SK-N-SH treated with all-trans-retinoic acid at 6 μM for 48 hours (cell line): ENCODE data around the gene IL17REL.
A peak's percentile ranks its signal among the peaks of the same experiment; 100 is the strongest.
"Not testable (repeated sequence)": the region's sequence is repeated elsewhere in the genome, so short reads cannot be mapped to it uniquely, and the experiment has no call there.

Source experiments
- ATAC-seq: fragments of 200-7000 bp; cut with Tn5 transposase; 3 replicates; pipeline ENCODE4 v1.9.1; 2020; ENCODE audit warnings: mild to moderate bottlenecking, moderate library complexity
- ARNTL ChIP-seq: fragments of 450-650 bp; formaldehyde crosslinking; IDR thresholded peaks from 2 replicates; pipeline ENCODE4 v1.5.0; 2020; ENCODE audit warnings: low read depth, mild to moderate bottlenecking, moderate library complexity, borderline replicate concordance
- BACH2 ChIP-seq: fragments of 250-450 bp; sonication (Bioruptor Pico); IDR thresholded peaks from 2 replicates; pipeline ENCODE4 v1.9.0; 2021; ENCODE audit warnings: mild to moderate bottlenecking, borderline replicate concordance
- CSDC2 ChIP-seq: fragments of 250-450 bp; sonication (Bioruptor Pico); IDR thresholded peaks from 2 replicates; pipeline ENCODE4 v1.5.0; 2020; ENCODE audit warnings: mild to moderate bottlenecking, moderate library complexity
- ESRRG ChIP-seq: fragments of 250-450 bp; sonication (Bioruptor Pico); IDR thresholded peaks from 2 replicates; pipeline ENCODE4 v1.6.1; 2021; ENCODE audit warnings: mild to moderate bottlenecking
- GLIS3 ChIP-seq: fragments of 250-450 bp; sonication (Bioruptor Pico); IDR thresholded peaks from 2 replicates; pipeline ENCODE4 v1.5.0; 2020; ENCODE audit warnings: mild to moderate bottlenecking, moderate library complexity
- ISL1 ChIP-seq: fragments of 250-450 bp; sonication (Bioruptor Pico); IDR thresholded peaks from 2 replicates; pipeline ENCODE4 v2.1.2; 2022; ENCODE audit warnings: mild to moderate bottlenecking, moderate library complexity
- OSR1 ChIP-seq: fragments of 250-450 bp; sonication (Bioruptor Pico); IDR thresholded peaks from 2 replicates; pipeline ENCODE4 v1.8.0; 2022; ENCODE audit warnings: moderate library complexity, mild to moderate bottlenecking, inconsistent platforms
- PPARA ChIP-seq: fragments of 250-450 bp; sonication (Bioruptor Pico); IDR thresholded peaks from 2 replicates; pipeline ENCODE4 v1.5.0; 2020; ENCODE audit warnings: mild to moderate bottlenecking, borderline replicate concordance
- RARB ChIP-seq: fragments of 250-450 bp; sonication (Bioruptor Pico); IDR thresholded peaks from 2 replicates; pipeline ENCODE4 v1.8.0; 2021; ENCODE audit warnings: mild to moderate bottlenecking, moderate library complexity
- TCF4 ChIP-seq: fragments of 250-450 bp; sonication (Bioruptor Pico); IDR thresholded peaks from 2 replicates; pipeline ENCODE4 v1.8.0; 2021; ENCODE audit warnings: mild to moderate bottlenecking, moderate library complexity, borderline replicate concordance
- TOX ChIP-seq: fragments of 250-450 bp; sonication (Bioruptor Pico); IDR thresholded peaks from 2 replicates; pipeline ENCODE4 v1.8.0; 2021; ENCODE audit warnings: mild to moderate bottlenecking, moderate library complexity, borderline replicate concordance
- ZC3H10 ChIP-seq: fragments of 250-450 bp; sonication (Bioruptor Pico); IDR thresholded peaks from 2 replicates; pipeline ENCODE4 v1.5.1; 2021; ENCODE audit warnings: mild to moderate bottlenecking, moderate library complexity
- ZFP30 ChIP-seq: fragments of 450-650 bp; formaldehyde crosslinking; IDR thresholded peaks from 2 replicates; pipeline ENCODE4 v1.5.0; 2022; ENCODE audit warnings: mild to moderate bottlenecking, moderate library complexity
- ZNF565 ChIP-seq: fragments of 450-650 bp; formaldehyde crosslinking; conservative IDR thresholded peaks from 2 replicates; pipeline ENCODE4 v1.5.0; 2020; ENCODE audit warnings: low read depth, mild to moderate bottlenecking, moderate library complexity
- ZNF70 ChIP-seq: fragments of 450-650 bp; formaldehyde crosslinking; IDR thresholded peaks from 2 replicates; pipeline ENCODE4 v1.5.0; 2020; ENCODE audit warnings: mild to moderate bottlenecking, moderate library complexity
- ZNF8 ChIP-seq: fragments of 450-650 bp; formaldehyde crosslinking; IDR thresholded peaks from 2 replicates; pipeline ENCODE4 v1.5.0; 2020; ENCODE audit warnings: mild to moderate bottlenecking, moderate library complexity
- TF ChIP-seq, protein P1 (sequence below): fragments of 250-450 bp; sonication (Bioruptor Pico); IDR thresholded peaks from 2 replicates; pipeline ENCODE4 v1.5.1; 2021; ENCODE audit warnings: mild to moderate bottlenecking, moderate library complexity
- TF ChIP-seq, protein P2 (sequence below): fragments of 250-450 bp; sonication (Bioruptor Pico); IDR thresholded peaks from 2 replicates; pipeline ENCODE4 v1.8.0; 2021; ENCODE audit warnings: low read depth, mild to moderate bottlenecking, moderate library complexity, borderline replicate concordance
- TF ChIP-seq, protein P3 (sequence below): fragments of 250-450 bp; sonication (Bioruptor Pico); IDR thresholded peaks from 2 replicates; pipeline ENCODE4 v1.5.0; 2020; ENCODE audit warnings: mild to moderate bottlenecking, moderate library complexity
- TF ChIP-seq, protein P4 (sequence below): fragments of 250-450 bp; sonication (Bioruptor Pico); IDR thresholded peaks from 2 replicates; pipeline ENCODE4 v1.5.1; 2020; ENCODE audit warnings: low read depth, mild to moderate bottlenecking, moderate library complexity
- TF ChIP-seq, protein P5 (sequence below): fragments of 250-450 bp; sonication (Bioruptor Pico); IDR thresholded peaks from 2 replicates; pipeline ENCODE4 v1.8.0; 2020; ENCODE audit warnings: mild to moderate bottlenecking, moderate library complexity, borderline replicate concordance

The IL17REL gene

DNA sequence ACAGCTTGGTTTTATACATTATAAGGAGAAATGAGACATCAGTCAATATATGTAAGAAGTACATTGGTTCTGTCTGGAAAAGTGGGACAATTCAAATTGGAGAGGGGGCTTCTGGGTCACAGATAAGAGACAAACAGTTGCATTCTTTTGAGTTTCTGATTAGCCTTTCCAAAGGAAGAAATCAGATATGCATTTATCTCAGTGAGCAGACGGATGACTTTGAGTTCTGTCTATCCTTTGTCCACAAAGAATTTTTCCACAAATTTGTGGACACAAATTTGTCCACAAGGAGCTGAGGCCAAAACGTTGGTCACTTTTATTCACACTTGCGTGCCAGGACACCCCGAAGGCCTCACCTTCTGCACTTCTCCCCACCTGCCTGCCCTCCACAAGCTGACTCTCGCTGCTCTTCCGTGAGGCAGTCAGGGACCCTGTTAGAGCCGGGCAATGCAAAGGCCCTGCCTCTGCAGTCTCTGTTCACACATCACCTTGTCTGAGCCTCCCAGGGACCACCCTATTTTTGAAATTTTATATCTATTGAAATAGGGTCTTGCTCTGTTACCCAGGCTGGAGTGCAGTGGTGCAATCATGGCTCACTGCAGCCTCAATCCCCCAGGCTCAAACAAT lies 20.5 kb downstream of the IL17REL start:
- TF ChIP-seq BACH2 (CRISPR knock-in tag) = no peak
- TF ChIP-seq, protein P1, sequence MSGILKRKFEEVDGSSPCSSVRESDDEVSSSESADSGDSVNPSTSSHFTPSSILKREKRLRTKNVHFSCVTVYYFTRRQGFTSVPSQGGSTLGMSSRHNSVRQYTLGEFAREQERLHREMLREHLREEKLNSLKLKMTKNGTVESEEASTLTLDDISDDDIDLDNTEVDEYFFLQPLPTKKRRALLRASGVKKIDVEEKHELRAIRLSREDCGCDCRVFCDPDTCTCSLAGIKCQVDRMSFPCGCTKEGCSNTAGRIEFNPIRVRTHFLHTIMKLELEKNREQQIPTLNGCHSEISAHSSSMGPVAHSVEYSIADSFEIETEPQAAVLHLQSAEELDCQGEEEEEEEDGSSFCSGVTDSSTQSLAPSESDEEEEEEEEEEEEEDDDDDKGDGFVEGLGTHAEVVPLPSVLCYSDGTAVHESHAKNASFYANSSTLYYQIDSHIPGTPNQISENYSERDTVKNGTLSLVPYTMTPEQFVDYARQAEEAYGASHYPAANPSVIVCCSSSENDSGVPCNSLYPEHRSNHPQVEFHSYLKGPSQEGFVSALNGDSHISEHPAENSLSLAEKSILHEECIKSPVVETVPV = no peak
- TF ChIP-seq GLIS3 (CRISPR knock-in tag) = no peak
- no peak for TF ChIP-seq ZNF70 (CRISPR knock-in tag)
- TF ChIP-seq TCF4 = no peak
- no peak for TF ChIP-seq ARNTL (CRISPR knock-in tag)
- no peak for ATAC-seq

DNA sequence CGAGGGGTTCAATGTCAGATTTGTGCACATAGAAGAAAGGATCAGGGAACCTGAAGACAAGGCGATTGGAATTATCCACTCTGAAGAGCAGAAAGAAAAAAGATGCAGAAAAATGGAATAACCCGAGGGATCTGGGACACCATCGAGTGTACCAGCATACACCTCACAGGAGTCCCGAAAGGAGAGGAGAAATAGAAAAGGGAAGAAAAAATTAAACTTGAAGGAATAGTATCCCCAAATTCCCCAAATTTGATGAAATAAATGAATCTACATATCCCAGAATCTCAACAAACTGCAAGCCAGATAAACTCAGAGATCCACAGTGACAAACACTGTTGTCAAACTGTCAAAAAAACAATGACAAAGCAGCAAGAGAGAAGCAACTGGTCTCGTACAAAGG lies 21.4 kb downstream of the IL17REL start:
- ATAC-seq = no peak
- TF ChIP-seq ZNF565 (CRISPR knock-in tag) (no peak), GLIS3 (CRISPR knock-in tag) (no peak), CSDC2 (CRISPR knock-in tag) (no peak)

DNA sequence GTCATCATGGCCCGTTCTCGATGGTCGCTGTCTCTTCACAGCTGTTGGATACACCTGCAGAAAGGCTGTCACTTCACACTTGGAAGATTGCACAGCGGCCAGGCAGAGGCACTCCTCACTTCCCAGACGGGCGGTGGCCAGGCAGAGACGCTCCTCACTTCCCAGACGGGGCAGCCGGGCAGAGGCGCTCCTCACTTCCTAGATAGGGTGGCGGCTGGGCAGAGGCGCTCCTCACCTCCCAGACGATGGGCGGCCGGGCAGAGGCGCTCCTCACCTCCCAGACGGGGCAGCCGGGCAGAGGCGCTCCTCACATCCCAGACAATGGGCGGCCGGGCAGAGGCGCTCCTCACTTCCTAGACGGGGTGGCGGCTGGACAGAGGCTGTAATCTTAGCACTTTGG lies 22.7 kb downstream of the IL17REL start:
- not testable (repeated sequence) for ATAC-seq

DNA sequence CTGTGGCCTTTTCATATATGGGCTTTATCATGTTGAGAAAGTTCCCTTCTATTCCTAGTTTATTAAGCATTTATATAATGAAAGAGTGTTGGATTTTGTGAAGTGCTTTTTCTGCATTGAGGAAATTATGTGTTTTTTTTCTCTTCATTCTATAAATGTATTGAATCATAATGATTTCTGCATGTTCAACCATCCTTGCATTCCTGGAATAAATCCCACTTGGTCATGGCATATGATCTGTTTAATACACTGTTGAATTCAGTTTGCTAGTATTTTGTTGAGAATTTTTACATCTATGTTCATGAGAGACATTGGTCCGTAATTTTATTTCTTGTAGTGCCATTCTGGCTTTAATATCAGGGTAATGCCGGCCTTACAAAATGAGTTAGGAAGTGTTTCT lies 26.2 kb downstream of the IL17REL start:
- TF ChIP-seq, protein P1 = no peak
- no peak for TF ChIP-seq ZFP30 (CRISPR knock-in tag)
- TF ChIP-seq ISL1 = no peak
- TF ChIP-seq ZNF8 (CRISPR knock-in tag) = no peak
- no peak for TF ChIP-seq PPARA (CRISPR knock-in tag)
- no peak for TF ChIP-seq BACH2 (CRISPR knock-in tag)
- no peak for TF ChIP-seq TCF4
- TF ChIP-seq TOX (CRISPR knock-in tag) = no peak
- ATAC-seq = no peak

DNA sequence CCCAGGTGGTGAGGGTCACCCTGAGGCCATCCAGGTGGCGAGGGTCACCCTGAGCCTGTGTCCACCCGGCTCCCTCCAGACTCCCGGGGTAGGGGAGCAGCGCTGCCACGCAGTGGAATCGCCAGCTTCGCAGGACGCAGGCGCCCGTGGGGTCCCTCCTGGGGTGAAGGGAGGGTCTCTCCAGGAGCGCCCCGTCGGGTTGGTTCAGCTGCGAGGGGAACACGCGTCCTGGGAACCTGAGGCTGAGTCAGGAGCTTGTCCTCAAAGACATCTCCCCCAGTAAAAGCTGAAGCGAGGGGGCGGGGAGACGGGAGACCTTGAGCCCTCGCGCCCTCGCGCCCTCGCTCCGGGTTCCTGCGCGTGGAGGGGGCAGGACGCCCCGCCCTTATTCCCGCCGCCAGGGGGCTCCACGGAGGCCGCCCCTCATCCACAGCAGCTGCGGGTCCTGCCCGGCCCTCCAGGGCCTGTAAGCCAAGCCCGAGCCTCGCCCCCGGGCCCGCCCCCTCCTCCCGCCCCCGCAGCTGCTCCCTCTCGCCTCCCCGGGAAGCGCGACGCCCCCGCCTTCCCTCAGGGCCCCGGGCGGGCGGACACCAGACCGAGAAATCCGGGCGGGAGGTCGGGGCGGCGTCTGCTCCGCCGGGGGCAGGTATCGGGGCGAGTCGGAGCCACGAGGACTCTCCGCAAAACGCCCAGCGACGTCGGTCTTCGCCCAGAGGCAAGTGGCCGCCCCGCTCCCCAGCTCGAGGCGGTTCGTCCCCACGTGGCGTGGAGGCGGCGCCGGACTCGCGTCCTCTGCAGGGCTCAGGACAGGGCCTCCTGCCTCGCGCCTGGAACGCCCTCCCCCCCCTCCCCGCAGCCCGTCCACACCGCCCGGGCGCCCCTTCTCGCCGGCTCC lies 29.2 kb downstream of the IL17REL start:
- ATAC-seq = peak; percentile 43; the same call in 2 of the 3 replicates
- TF ChIP-seq RARB (CRISPR knock-in tag) (no peak), ZFP30 (CRISPR knock-in tag) (no peak), ISL1 (no peak), ZC3H10 (CRISPR knock-in tag) (no peak), ZNF8 (CRISPR knock-in tag) (no peak), BACH2 (CRISPR knock-in tag) (no peak), OSR1 (CRISPR knock-in tag) (no peak), ZNF70 (CRISPR knock-in tag) (no peak), ESRRG (CRISPR knock-in tag) (no peak)
- TF ChIP-seq, protein P2, sequence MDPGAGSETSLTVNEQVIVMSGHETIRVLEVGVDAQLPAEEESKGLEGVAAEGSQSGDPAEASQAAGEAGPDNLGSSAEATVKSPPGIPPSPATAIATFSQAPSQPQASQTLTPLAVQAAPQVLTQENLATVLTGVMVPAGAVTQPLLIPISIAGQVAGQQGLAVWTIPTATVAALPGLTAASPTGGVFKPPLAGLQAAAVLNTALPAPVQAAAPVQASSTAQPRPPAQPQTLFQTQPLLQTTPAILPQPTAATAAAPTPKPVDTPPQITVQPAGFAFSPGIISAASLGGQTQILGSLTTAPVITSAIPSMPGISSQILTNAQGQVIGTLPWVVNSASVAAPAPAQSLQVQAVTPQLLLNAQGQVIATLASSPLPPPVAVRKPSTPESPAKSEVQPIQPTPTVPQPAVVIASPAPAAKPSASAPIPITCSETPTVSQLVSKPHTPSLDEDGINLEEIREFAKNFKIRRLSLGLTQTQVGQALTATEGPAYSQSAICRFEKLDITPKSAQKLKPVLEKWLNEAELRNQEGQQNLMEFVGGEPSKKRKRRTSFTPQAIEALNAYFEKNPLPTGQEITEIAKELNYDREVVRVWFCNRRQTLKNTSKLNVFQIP (CRISPR knock-in tag) = no peak
- TF ChIP-seq, protein P3, sequence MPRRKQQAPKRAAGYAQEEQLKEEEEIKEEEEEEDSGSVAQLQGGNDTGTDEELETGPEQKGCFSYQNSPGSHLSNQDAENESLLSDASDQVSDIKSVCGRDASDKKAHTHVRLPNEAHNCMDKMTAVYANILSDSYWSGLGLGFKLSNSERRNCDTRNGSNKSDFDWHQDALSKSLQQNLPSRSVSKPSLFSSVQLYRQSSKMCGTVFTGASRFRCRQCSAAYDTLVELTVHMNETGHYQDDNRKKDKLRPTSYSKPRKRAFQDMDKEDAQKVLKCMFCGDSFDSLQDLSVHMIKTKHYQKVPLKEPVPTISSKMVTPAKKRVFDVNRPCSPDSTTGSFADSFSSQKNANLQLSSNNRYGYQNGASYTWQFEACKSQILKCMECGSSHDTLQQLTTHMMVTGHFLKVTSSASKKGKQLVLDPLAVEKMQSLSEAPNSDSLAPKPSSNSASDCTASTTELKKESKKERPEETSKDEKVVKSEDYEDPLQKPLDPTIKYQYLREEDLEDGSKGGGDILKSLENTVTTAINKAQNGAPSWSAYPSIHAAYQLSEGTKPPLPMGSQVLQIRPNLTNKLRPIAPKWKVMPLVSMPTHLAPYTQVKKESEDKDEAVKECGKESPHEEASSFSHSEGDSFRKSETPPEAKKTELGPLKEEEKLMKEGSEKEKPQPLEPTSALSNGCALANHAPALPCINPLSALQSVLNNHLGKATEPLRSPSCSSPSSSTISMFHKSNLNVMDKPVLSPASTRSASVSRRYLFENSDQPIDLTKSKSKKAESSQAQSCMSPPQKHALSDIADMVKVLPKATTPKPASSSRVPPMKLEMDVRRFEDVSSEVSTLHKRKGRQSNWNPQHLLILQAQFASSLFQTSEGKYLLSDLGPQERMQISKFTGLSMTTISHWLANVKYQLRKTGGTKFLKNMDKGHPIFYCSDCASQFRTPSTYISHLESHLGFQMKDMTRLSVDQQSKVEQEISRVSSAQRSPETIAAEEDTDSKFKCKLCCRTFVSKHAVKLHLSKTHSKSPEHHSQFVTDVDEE (CRISPR knock-in tag) = no peak
- TF ChIP-seq, protein P1 = no peak
- TF ChIP-seq, protein P4, sequence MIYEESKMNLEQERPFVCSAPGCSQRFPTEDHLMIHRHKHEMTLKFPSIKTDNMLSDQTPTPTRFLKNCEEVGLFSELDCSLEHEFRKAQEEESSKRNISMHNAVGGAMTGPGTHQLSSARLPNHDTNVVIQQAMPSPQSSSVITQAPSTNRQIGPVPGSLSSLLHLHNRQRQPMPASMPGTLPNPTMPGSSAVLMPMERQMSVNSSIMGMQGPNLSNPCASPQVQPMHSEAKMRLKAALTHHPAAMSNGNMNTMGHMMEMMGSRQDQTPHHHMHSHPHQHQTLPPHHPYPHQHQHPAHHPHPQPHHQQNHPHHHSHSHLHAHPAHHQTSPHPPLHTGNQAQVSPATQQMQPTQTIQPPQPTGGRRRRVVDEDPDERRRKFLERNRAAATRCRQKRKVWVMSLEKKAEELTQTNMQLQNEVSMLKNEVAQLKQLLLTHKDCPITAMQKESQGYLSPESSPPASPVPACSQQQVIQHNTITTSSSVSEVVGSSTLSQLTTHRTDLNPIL = no peak
- TF ChIP-seq, protein P5, sequence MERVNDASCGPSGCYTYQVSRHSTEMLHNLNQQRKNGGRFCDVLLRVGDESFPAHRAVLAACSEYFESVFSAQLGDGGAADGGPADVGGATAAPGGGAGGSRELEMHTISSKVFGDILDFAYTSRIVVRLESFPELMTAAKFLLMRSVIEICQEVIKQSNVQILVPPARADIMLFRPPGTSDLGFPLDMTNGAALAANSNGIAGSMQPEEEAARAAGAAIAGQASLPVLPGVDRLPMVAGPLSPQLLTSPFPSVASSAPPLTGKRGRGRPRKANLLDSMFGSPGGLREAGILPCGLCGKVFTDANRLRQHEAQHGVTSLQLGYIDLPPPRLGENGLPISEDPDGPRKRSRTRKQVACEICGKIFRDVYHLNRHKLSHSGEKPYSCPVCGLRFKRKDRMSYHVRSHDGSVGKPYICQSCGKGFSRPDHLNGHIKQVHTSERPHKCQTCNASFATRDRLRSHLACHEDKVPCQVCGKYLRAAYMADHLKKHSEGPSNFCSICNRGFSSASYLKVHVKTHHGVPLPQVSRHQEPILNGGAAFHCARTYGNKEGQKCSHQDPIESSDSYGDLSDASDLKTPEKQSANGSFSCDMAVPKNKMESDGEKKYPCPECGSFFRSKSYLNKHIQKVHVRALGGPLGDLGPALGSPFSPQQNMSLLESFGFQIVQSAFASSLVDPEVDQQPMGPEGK (CRISPR knock-in tag) = no peak
